GM23338 (cell line): ENCODE results near the gene MYO1E.

ENCODE experiments used
- CTCF ChIP-seq, 2 experiments: fragments of 200-600 bp in 1 of 2; sonication (generic) in 1 of 2; conservative IDR thresholded peaks; 2 replicates each; pipeline versions ENCODE4 v1.5.1 to v1.6.1; 2016 to 2017; ENCODE audit warnings: antibody characterized with exemption in 2 of 2, low read depth in 2 of 2, mild to moderate bottlenecking in 2 of 2, moderate library complexity in 1 of 2
- POLR2AphosphoS5 ChIP-seq: IDR thresholded peaks from 2 replicates; pipeline ENCODE4 v1.6.1; 2016; ENCODE audit warnings: antibody characterized with exemption, low read depth
- REST ChIP-seq: IDR thresholded peaks from one replicate; pipeline ENCODE4 v1.6.1; 2018; ENCODE audit warnings: antibody characterized with exemption; ENCODE audit not compliant: unreplicated experiment

DNA sequence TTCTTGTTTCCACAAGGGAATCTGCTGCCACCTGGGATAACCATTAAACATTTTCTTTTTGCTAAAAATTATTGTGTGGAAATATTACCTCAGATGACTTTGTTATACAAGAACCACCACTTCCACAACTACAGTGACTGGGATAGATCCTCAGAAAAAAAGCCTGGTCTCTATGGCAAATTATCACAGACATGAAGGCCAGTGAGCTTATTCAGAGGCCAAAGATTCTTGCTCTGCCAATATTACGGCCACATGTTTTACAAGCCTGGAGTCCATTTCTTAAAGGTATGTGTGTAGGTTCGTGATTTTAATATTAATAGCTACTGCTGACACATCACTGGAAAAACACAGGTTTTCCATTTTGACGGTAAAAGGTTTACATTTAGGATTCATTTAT is 73.8 kb downstream of the MYO1E start:
- no peak for TF ChIP-seq CTCF (conservative IDR thresholded peaks at IDR 0.05; ENCODE audit: low read depth in 2 of 2)
- no peak for TF ChIP-seq POLR2AphosphoS5
- TF ChIP-seq REST: no peak
